ENCODE measurements around the gene EPAS1. TPM values are rescaled to one million over a fixed set of nuclear protein-coding genes. Genes with fewer than 3 reads are reported as not detected.

Gene EPAS1
- total RNA-seq, 1 experiment from 2014 or later = 55.9 TPM

DNA sequence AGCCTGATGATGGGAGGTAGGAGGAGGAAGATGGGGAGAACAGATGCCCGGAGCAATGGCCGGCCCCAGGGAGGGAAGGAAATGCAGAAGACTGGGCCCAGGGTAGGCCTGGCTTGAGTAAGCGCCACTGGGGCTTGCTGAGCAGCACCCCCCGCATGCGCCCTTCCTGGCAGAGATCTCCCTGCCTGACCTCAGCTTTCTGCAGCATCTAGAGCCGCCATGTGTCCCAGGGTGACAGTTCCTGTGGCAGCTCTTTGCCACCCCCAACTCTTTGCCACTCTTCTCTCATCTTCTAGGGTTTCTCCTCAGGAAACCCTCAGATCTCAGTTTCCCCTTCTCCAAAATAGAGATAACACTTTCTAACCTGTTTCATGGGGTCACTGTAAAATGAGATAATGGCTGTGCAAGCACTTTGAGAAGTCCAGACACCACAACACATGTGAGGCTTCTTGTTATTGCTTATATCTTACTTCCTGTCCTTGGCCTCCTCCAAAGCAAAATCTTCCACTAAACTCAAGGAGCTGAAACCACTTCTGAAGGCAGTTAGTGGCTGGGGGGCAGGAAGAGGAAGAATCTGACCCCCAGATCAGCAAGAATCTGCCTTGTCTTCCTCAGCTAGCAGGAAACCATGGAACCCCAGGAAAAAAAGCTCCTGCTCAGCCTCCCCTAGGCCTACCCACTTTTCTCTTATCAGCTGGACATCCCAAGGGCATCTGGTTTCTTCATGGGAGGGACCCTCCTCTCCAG is 64.9 kb downstream of the EPAS1 start:
- no peaks in the 10 kb centered on the region for H3K27me3 ChIP-seq (ENCODE audit: insufficient read depth, low read length)
- H3K9ac ChIP-seq (ENCODE audit: low read length) = no peak overlapping the region
- no peaks in the 10 kb centered on the region for H3K9me2 ChIP-seq (ENCODE audit: insufficient read depth)
- no peak overlapping the region for H3K27ac ChIP-seq (ENCODE audit: low read depth, low read length)
- no peaks in the 10 kb centered on the region for H3K4me1 ChIP-seq (ENCODE audit: control insufficient read depth in 1 of 2, insufficient read depth in 2 of 2, low read length in 2 of 2)
- no peaks in the 10 kb centered on the region for H3K9me3 ChIP-seq (ENCODE audit: control insufficient read depth in 1 of 2, insufficient read depth in 1 of 2, low read depth in 1 of 2, low read length in 2 of 2)
- CTCF ChIA-PET = interaction anchor here (0.8 to 2.0 kb wide), 2 partner anchors 133 to 299 kb away, joined by 3 to 4 read pairs; no protein-coding TSS in a partner anchor
- H2AFZ ChIP-seq (ENCODE audit: low read depth, low read length, poor library complexity, severe bottlenecking) = no peak overlapping the region
- POLR2A ChIA-PET = no interaction called here
- no peak overlapping the region for H3K4me2 ChIP-seq (ENCODE audit: low read length)
- RAD21 ChIA-PET (ENCODE audit: low non-redundant PET in 1 of 2, low total read pairs in 2 of 2, uncharacterized antibody in 2 of 2, unreplicated experiment in 2 of 2) = interaction anchor here (0.6 to 0.7 kb wide), 3 partner anchors 76 to 244 kb away, joined by 3 read pairs; no protein-coding TSS in a partner anchor
- no peak for ATAC-seq
- H3K4me3 ChIP-seq (replicated peaks in 1 of 2; ENCODE audit: low read depth in 1 of 2, low read length in 2 of 2) = no peak overlapping the region
- BruUV-seq (replicated peaks) = no TSS peak
- DNase-seq (ENCODE audit: low read depth, low spot score) = no peak
- H4K20me1 ChIP-seq (ENCODE audit: insufficient read depth) = no peaks in the 10 kb centered on the region
- TF ChIP-seq, protein P1, sequence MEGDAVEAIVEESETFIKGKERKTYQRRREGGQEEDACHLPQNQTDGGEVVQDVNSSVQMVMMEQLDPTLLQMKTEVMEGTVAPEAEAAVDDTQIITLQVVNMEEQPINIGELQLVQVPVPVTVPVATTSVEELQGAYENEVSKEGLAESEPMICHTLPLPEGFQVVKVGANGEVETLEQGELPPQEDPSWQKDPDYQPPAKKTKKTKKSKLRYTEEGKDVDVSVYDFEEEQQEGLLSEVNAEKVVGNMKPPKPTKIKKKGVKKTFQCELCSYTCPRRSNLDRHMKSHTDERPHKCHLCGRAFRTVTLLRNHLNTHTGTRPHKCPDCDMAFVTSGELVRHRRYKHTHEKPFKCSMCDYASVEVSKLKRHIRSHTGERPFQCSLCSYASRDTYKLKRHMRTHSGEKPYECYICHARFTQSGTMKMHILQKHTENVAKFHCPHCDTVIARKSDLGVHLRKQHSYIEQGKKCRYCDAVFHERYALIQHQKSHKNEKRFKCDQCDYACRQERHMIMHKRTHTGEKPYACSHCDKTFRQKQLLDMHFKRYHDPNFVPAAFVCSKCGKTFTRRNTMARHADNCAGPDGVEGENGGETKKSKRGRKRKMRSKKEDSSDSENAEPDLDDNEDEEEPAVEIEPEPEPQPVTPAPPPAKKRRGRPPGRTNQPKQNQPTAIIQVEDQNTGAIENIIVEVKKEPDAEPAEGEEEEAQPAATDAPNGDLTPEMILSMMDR (IDR thresholded peaks at IDR 0.05 in 2 of 3, conservative IDR thresholded peaks at IDR 0.05 in 1 of 3; ENCODE audit: borderline replicate concordance in 1 of 3, insufficient read depth in 1 of 3, low read depth in 2 of 3, low read length in 2 of 3) = no peak
- TF ChIP-seq TCF7L2 (IDR thresholded peaks at IDR 0.05; ENCODE audit: borderline replicate concordance, extremely low read depth, insufficient read depth, insufficient read length) (no peak), CEBPB (IDR thresholded peaks at IDR 0.05; ENCODE audit: low read depth) (no peak), ZFX (IDR thresholded peaks at IDR 0.05) (no peak)
- TF ChIP-seq, protein P2, sequence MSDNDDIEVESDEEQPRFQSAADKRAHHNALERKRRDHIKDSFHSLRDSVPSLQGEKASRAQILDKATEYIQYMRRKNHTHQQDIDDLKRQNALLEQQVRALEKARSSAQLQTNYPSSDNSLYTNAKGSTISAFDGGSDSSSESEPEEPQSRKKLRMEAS (IDR thresholded peaks at IDR 0.05) = no peak
- H3K79me2 ChIP-seq (ENCODE audit: insufficient read depth, low read length) = no peaks in the 10 kb centered on the region
- 0 out of 4 replicates have a peak, but pooled peaks cover 0 to 2% of the 10 kb centered on the region in 2 experiments for H3K36me3 ChIP-seq (ENCODE audit: control insufficient read depth in 1 of 2, insufficient read depth in 2 of 2, low read length in 2 of 2)
- intact Hi-C loops (cut with micrococcal nuclease) = no loop called here

DNA sequence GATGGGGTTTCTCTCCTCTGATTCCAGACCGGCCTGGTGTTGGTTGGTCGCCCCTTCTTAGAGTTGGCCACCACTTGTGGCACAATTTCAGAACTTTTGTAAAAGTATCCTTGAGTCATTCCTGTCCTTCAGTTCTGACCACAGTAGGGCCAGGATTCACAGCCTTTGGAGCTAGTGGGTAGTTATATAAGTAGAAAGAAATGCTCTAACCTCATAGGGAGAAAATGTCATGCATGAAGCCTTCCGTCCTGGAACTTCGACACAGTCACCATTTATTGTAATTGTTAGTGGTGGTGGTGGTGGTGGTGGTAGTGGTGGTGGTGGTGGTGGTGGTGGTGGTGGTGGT is 65.4 kb downstream of the EPAS1 start:
- TF ChIP-seq SP1 (IDR thresholded peaks at IDR 0.05; ENCODE audit: low read depth) (no peak), FOSL1 (IDR thresholded peaks at IDR 0.05; ENCODE audit: low read depth) (no peak), EZH2phosphoT487 (IDR thresholded peaks at IDR 0.05; ENCODE audit: borderline replicate concordance) (no peak), ELF1 (IDR thresholded peaks at IDR 0.05; ENCODE audit: borderline replicate concordance, low read depth) (no peak)
- TF ChIP-seq, protein P3, sequence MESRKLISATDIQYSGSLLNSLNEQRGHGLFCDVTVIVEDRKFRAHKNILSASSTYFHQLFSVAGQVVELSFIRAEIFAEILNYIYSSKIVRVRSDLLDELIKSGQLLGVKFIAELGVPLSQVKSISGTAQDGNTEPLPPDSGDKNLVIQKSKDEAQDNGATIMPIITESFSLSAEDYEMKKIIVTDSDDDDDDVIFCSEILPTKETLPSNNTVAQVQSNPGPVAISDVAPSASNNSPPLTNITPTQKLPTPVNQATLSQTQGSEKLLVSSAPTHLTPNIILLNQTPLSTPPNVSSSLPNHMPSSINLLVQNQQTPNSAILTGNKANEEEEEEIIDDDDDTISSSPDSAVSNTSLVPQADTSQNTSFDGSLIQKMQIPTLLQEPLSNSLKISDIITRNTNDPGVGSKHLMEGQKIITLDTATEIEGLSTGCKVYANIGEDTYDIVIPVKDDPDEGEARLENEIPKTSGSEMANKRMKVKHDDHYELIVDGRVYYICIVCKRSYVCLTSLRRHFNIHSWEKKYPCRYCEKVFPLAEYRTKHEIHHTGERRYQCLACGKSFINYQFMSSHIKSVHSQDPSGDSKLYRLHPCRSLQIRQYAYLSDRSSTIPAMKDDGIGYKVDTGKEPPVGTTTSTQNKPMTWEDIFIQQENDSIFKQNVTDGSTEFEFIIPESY (IDR thresholded peaks at IDR 0.05; ENCODE audit: extremely low read depth, insufficient replicate concordance, low read length) = no peak
- Histone ChIP-seq H3K9ac (ENCODE audit: low read length) (no peak overlapping the region), H3K4me3 (replicated peaks in 1 of 2; ENCODE audit: low read depth in 1 of 2, low read length in 2 of 2) (no peak overlapping the region), H3K36me3 (ENCODE audit: control insufficient read depth in 1 of 2, insufficient read depth in 2 of 2, low read length in 2 of 2) (no peaks in the 10 kb centered on the region), H3K4me2 (ENCODE audit: low read length) (no peak overlapping the region), H2AFZ (ENCODE audit: low read depth, low read length, poor library complexity, severe bottlenecking) (no peak overlapping the region), H3K9me3 (ENCODE audit: control insufficient read depth in 1 of 2, insufficient read depth in 1 of 2, low read depth in 1 of 2, low read length in 2 of 2) (no peaks in the 10 kb centered on the region), H3K79me2 (ENCODE audit: insufficient read depth, low read length) (no peaks in the 10 kb centered on the region), H3K27me3 (ENCODE audit: insufficient read depth, low read length) (no peaks in the 10 kb centered on the region), H3K4me1 (ENCODE audit: control insufficient read depth in 1 of 2, insufficient read depth in 2 of 2, low read length in 2 of 2) (no peaks in the 10 kb centered on the region), H3K9me2 (ENCODE audit: insufficient read depth) (no peaks in the 10 kb centered on the region), H3K27ac (ENCODE audit: low read depth, low read length) (no peak overlapping the region), H4K20me1 (ENCODE audit: insufficient read depth) (no peaks in the 10 kb centered on the region)
- BruUV-seq (replicated peaks) = no TSS peak
- POLR2A ChIA-PET = no interaction called here
- RAD21 ChIA-PET (ENCODE audit: low non-redundant PET in 1 of 2, low total read pairs in 2 of 2, uncharacterized antibody in 2 of 2, unreplicated experiment in 2 of 2) = interaction anchor here (0.6 to 0.7 kb wide), 3 partner anchors 76 to 245 kb away, joined by 3 read pairs; no protein-coding TSS in a partner anchor
- DNase-seq (ENCODE audit: low read depth, low spot score) (no peak), ATAC-seq (no peak)
- CTCF ChIA-PET = interaction anchor here (0.8 to 2.0 kb wide), 2 partner anchors 133 to 300 kb away, joined by 3 to 4 read pairs; no protein-coding TSS in a partner anchor
- intact Hi-C loops (cut with micrococcal nuclease) = no loop called here

All from HCT116 (cell line).